ENCODE measurements around the gene ARF6. TPM values are rescaled to one million over a fixed set of nuclear protein-coding genes. Genes with fewer than 3 reads are reported as not detected.
A peak's percentile ranks its signal among the peaks of the same experiment; 100 is the strongest.

ARF6 gene
- total and polyA plus RNA-seq, 9 of the 15 experiments (the other 6 are each of a cell fraction or from before 2014, with no cell fraction given): 15.3 to 35.2 (median 24.9) TPM

DNA sequence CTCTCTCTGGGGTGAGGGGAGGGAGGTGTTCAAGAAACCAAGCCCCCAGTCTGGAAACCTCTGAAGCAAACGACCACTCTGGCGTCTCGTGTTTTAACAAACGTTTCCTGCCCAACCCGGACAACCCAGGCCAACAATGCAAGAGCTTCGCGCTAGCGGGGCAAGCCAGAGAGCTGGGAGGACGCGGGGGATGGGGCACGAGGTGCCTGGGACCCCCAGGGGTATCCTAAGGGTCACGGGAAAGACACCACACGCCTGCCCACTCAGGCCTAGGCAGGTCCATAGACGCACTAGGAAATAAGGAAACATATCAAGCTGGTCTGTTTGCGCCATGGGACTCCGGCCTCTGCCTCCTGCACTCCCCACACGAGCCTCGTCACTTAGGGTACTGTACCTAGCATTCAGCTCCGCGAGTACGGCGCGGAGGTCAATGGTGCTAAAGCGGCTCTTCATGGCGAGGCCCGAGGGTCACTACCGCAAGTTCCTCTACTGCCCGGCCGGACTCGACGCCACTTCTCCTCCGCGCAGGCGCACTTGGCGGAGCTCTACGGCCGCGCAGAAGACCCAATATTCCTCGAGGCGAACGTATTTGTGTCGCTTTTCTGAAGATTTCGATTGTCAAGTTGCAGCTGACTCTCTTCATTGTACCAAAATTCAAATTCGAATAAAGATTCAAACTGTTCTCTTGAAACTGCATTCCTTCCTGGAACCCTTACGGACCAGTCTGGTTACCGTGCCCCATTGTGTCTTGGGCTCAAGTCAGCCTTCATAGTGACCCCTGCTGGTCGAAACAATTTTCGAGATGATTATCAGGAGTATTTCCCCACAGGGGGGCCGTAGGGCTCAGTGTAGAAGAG is 40.4 kb upstream of the ARF6 start, which contains the start of gene NEMF (continued):
- TF ChIP-seq, protein P1, sequence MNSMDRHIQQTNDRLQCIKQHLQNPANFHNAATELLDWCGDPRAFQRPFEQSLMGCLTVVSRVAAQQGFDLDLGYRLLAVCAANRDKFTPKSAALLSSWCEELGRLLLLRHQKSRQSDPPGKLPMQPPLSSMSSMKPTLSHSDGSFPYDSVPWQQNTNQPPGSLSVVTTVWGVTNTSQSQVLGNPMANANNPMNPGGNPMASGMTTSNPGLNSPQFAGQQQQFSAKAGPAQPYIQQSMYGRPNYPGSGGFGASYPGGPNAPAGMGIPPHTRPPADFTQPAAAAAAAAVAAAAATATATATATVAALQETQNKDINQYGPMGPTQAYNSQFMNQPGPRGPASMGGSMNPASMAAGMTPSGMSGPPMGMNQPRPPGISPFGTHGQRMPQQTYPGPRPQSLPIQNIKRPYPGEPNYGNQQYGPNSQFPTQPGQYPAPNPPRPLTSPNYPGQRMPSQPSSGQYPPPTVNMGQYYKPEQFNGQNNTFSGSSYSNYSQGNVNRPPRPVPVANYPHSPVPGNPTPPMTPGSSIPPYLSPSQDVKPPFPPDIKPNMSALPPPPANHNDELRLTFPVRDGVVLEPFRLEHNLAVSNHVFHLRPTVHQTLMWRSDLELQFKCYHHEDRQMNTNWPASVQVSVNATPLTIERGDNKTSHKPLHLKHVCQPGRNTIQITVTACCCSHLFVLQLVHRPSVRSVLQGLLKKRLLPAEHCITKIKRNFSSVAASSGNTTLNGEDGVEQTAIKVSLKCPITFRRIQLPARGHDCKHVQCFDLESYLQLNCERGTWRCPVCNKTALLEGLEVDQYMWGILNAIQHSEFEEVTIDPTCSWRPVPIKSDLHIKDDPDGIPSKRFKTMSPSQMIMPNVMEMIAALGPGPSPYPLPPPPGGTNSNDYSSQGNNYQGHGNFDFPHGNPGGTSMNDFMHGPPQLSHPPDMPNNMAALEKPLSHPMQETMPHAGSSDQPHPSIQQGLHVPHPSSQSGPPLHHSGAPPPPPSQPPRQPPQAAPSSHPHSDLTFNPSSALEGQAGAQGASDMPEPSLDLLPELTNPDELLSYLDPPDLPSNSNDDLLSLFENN (IDR thresholded peaks at IDR 0.05; ENCODE audit: low read depth in 2 of 2, low read length in 2 of 2): peak in 1 of 2 experiments; percentile 28; a peak in 1 of 4 replicates
- no peak for TF ChIP-seq ZNF124 (CRISPR knock-in tag; IDR thresholded peaks at IDR 0.05)
- TF ChIP-seq MAZ (CRISPR knock-in tag; conservative IDR thresholded peaks at IDR 0.05 in 1 of 2, IDR thresholded peaks at IDR 0.05 in 1 of 2): peak in 1 of 2 experiments; percentile 36; a peak in 2 of 4 replicates
- no peak for TF ChIP-seq HNRNPH1 (optimal IDR thresholded peaks at IDR 0.05; ENCODE audit: low read depth, low read length)
- no peak for TF ChIP-seq CHD2 (IDR thresholded peaks at IDR 0.05; ENCODE audit: low read depth, low read length)
- TF ChIP-seq TARDBP (IDR thresholded peaks at IDR 0.05): peak; percentile 68; the same call in 1 of the 2 replicates
- 0 out of 2 replicates have a peak, but pooled peaks have one; percentile 28 for TF ChIP-seq STAG1 (CRISPR knock-in tag; IDR thresholded peaks at IDR 0.05; ENCODE audit: borderline replicate concordance)
- no peak for TF ChIP-seq ZNF766 (CRISPR knock-in tag; conservative IDR thresholded peaks at IDR 0.05)
- TF ChIP-seq, protein P2, sequence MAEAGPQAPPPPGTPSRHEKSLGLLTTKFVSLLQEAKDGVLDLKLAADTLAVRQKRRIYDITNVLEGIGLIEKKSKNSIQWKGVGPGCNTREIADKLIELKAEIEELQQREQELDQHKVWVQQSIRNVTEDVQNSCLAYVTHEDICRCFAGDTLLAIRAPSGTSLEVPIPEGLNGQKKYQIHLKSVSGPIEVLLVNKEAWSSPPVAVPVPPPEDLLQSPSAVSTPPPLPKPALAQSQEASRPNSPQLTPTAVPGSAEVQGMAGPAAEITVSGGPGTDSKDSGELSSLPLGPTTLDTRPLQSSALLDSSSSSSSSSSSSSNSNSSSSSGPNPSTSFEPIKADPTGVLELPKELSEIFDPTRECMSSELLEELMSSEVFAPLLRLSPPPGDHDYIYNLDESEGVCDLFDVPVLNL (CRISPR knock-in tag; IDR thresholded peaks at IDR 0.05; ENCODE audit: low read depth): no peak
- 0 out of 2 replicates have a peak, but pooled peaks have one; percentile 35 for TF ChIP-seq TAF7 (tag; IDR thresholded peaks at IDR 0.05)
- TF ChIP-seq XRCC4 (IDR thresholded peaks at IDR 0.05; ENCODE audit: extremely low read depth, insufficient read depth, insufficient read length): no peak
- no peak for TF ChIP-seq DDX20 (tag; IDR thresholded peaks at IDR 0.05; ENCODE audit: low read depth)
- TF ChIP-seq ZNF644 (tag; IDR thresholded peaks at IDR 0.05; ENCODE audit: low read depth): no peak
- no peak for TF ChIP-seq ZNF324 (CRISPR knock-in tag; IDR thresholded peaks at IDR 0.05)
- no peak for TF ChIP-seq POLR3A (IDR thresholded peaks at IDR 0.05; ENCODE audit: borderline replicate concordance, extremely low read depth, insufficient read depth, insufficient read length)
- no peak for TF ChIP-seq SMARCB1 (IDR thresholded peaks at IDR 0.05; ENCODE audit: insufficient read length, low read depth)
- TF ChIP-seq, protein P3, sequence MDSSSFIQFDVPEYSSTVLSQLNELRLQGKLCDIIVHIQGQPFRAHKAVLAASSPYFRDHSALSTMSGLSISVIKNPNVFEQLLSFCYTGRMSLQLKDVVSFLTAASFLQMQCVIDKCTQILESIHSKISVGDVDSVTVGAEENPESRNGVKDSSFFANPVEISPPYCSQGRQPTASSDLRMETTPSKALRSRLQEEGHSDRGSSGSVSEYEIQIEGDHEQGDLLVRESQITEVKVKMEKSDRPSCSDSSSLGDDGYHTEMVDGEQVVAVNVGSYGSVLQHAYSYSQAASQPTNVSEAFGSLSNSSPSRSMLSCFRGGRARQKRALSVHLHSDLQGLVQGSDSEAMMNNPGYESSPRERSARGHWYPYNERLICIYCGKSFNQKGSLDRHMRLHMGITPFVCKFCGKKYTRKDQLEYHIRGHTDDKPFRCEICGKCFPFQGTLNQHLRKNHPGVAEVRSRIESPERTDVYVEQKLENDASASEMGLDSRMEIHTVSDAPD (CRISPR knock-in tag; IDR thresholded peaks at IDR 0.05): no peak

All from K562 (cell line).